SIG-M5 treated with dmso at 0.1 percent for 504 hours (cell line): ENCODE data around the gene FXYD6.

ENCODE experiments used
- DNase-seq: peaks from one replicate; lab custom pipeline; 2025; ENCODE audit not compliant: unreplicated experiment; lab: John Stamatoyannopoulos, UW

Gene FXYD6

GRCh38 chr11:117851106-117851505 is 25.4 kb downstream of the FXYD6 start:
- peak; percentile 30 for DNase-seq

DNA sequence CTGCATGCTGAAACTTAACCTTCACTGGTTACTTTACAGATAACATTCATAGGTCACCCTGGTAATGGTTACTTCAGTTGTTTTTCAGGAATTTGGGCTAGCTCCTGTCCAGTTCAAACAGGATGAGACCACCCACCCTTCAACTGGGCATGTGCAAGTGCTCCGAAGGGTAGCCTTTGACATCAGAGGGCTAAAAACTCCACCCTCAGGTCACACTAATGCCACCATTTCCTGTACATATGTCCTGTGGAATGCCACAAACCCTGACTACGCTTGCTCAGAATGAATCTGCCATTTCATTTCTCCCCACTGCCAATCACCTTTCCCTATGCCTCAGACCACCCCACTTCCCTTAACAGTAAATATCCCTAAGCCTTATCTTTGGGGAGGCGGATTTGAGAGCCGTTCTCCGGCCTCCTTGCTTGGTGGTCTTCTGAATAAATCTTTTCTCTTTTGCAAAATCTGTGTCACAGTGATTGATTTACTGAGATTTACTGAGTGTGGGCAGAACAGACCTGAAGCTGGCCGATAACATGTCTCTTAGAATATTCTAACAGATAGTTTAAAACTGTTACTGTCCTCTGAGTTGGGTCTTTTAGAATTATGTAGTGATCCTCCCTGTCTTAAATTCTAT is 26.6 kb downstream of the FXYD6 start:
- no peak for DNase-seq

GRCh38 chr11:117843666-117844484 is 32.6 kb downstream of the FXYD6 start:
- peak; percentile 31 for DNase-seq

DNA sequence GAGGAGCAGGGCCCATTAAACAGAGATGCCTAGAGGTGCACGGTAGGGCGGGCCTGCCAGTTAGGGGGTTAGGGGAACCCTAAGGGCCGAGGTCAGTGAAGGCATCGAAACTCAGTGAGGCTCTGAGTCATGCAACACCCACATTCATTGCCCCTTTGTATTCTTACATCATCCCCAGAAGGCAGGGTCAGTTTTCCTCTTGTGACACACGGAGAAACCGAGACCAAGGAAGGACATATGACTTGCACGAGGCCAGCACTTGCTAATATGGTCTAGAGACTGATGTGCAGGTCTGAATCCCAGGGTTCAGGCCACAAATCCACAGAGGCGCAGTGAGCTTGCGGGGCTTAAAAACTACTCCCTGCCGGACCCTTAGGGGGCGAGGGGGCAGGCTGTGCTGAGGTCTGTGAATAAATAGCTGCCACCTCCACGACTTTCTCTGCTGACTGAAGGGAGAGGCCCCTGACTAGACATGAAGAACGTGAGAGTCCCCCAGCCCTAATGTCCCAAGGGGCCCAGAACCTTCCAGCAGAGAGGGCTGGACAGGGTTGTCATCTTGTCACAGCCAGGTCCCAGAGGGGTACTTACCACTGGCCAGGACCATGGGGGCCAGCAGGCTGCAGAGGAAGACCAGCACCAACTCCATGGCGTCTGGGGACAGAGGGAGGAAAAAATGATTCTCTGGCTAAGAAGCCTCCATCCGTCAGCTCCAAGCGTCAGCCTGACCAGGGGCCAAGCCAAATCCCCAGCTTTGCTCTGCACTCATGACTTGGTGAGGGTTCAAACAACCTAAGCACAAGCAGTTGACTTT is 34.1 kb downstream of the FXYD6 start:
- DNase-seq = peak; percentile 71

GRCh38 chr11:117841551-117842031 is 34.9 kb downstream of the FXYD6 start:
- DNase-seq = no peak

DNA sequence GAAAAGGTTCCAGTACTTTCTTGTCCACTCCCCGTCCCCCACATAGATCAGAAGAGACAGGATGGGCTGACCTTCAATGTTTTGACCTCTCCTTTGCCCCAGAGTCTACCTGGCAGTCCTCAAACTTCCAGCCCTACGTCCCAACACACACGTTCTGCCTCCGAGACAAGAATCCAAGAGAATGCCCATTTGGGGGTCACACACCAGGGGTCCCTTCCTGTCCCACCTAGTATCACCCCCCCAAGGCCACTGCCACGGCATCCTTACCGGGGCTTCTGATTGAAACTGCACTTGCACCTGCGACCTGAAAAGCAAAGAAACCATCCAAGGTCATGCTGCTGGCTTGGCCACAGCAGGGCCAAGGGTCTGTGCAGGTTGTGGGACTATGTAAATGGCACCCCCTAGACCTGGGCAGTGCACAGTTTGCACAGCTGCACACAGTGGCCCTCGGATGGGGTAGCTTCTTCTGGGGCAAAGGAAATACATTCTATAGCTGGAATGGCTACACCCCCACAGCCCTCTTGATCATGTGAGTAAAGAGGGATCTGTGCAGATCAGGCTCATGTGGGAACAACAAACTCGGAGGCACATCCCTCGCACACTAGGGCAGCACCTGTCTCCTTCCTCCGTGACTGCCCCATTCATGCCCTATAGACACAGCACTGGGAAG is 35.4 kb downstream of the FXYD6 start:
- no peak for DNase-seq

DNA sequence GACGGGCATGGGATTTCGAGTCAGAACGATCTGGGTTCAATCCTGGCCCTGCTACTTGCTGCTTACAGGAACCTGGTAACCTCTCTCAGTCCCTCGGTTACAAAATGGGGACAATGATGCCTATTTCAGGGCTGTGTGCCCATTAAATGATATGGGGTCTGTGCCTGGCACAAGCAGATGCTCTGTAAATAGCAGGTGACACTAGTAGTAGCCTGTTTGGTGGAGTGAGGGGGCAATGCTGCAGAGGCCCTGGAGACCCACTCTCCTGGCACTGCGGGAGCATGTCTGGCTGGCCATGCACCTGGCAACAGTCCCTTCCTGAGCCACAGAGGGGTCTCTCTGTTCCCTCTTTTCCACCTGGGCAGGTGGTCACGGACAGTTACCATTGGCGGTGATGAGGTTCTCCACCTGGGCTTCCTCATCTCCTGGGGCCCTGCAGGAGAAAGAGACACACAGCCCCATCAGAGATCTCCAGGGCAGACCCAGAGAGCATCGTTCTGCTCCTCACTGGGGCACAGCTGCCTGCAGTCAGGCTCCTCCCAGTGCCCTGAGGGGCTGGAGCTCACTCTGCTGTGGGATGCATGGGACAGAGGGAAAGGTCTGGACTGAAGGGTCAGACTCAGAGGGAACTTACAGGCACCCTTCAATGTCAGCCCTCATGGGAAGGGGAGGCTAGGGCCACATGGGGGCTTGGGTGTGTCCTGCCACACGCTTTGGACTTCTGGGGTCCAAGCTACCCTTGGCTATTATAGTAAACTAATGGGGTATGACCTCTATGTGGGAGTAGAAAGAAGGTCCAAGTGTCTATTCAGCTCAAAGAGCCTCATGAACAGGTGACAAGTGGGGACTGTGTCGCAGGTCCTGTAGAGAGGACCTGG is 36.3 kb downstream of the FXYD6 start:
- no peak for DNase-seq

- no peak for DNase-seq
These were observed 37.0 kb downstream of the FXYD6 start for GRCh38 chr11:117839380-117839881.

GRCh38 chr11:117838901-117839300 is 37.6 kb downstream of the FXYD6 start:
- no peak for DNase-seq

GRCh38 chr11:117837791-117838190 is 38.7 kb downstream of the FXYD6 start:
- DNase-seq = no peak

DNA sequence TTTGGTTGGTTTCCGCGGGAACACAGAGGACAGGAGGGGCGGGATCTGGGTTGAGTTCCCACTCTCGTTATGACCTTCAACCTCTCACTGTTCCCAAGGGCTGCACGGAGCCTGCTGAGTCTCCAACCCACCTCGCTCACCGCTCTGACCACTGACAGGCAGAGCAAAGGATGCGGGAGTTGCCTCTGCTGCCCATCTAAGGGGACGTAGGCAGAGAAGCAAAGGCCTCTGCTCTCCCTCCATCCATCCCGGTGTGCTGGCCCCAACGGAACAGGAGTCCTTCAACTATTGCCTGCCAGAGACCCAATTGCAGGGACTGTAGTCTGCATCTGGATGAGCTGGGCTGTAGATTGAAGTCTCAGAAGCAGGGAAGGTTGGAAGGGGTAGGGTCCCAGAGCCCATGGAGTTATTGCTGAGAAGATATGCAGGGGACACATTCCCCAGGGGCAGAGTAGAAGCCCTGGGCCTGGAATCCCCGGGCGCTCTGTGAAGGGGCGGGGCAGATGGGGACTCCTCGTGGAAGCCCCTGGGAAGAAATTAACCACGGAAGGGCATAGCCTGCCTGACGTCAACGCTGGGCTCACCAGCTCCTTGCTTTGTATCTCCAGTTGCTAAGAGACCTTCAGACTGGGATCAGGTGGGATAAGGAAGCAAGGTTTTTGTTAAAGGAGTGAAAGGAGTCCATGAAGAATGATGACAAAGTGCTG is 39.2 kb downstream of the FXYD6 start:
- DNase-seq = no peak

DNA sequence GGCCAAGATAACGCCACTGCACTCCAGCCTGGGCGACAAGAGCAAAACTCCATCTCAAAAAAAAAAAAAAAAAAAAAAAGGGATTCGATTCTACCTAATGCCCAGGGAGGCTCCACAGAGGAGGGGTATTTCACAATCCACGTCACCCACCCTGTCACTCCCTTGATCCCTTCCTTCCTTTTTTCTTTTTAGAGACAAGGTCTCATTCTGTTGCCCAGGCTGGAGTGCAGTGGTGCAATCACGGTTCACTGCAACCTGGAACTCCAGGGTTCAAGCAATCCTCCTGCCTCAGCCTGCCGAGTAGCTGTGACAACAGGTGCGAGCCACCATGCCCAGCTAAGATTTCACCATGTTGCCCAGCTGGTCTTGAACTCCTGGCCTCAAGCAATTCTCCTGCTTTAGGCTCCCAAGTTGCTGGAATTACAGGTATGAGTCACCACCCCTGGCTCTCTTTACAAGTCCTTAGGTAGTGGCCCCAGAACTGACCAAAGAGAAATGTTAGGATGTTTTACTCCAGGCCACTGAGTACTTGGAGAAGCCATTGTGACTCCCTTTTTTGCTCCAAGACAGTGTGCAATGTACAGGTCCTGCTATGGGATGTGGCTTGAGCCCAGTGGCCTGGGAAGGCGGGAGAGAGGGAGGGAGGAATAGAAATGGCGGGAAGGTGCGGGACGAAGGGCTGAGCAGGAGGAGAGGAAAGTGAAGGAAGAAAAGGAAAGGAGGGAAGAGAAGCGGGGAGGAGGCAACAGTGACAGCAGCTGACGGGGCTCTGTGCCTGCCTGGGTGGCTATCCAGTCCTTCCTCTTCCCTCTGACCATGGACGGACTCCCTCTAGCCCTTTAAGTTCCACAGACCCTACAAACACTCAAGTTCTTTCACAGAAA is 40.1 kb downstream of the FXYD6 start:
- DNase-seq = peak; percentile 86

- no peak for DNase-seq
These were observed 40.9 kb downstream of the FXYD6 start for GRCh38 chr11:117835576-117835975.

DNA sequence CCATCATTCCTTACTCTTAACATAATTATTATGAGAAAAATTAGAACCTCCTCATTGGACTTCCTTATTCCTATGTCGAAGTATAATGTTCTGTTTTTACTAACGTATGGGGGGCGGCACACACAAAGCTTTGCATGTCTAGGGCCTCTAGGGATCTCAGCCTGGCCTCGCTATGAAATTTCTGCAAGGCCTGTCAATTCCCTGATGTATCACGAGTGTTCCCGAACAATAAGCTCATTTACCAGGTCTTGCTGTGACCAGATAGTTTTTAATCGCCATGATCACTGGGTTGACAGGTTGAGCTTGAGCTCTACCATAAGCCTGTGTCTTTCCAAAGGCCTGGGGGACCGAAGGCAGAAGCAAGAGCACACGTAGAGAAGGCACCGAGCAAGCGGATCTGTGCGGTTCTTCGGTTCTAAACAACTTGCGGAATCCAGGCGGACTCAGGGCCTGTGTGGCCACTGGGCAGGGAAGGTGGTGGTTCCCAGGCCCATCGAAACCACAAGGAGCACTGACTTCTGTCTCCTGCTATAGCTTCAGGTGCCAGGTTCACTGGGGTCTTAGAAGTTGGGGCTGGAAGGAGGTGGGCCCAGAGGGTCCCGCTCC is 41.5 kb downstream of the FXYD6 start:
- DNase-seq = no peak

DNA sequence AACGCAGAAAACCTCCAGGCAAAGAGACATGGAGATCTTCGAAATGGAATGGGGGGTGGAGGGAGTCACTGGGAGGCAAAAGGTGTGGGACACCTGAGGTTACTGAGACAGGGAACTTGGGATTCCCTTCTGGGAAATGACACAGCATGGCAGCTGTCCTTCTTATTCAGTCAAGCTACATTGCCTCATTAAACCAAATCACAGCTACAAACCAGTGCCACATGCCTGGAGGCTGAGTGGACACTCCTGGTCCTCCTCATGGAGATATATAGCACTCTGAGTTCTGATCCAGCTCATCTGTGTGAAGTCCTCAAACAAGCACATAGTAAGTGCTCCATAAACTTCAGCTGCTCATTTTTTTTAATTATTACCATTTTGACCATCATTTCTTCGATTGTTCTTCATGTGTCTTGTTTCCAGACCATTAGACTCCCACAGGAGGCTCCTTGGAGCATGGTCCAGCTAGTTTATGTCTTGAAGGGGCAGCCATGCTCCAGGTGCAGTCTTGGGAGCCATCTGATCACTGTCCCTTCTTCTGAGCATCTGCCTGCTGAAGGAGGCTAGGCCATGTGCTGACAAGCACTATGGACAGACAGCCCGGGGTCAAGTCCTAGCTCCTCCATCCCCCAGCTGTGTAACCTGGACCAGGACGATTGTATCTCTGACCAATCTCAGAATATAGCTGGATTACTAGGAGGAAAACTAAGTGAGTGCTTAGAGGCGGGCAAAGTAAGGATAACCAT is 42.2 kb downstream of the FXYD6 start:
- no peak for DNase-seq

GRCh38 chr11:117833401-117833891 is 43.0 kb downstream of the FXYD6 start:
- peak; percentile 54 for DNase-seq

GRCh38 chr11:117832511-117832910 is 43.9 kb downstream of the FXYD6 start:
- DNase-seq = no peak
